Neural cell (in vitro differentiated cells): ENCODE measurements around the gene ANKRD2.

Experiments used
- CTCF ChIP-seq: fragments of 450-650 bp; IDR thresholded peaks from 2 replicates; pipeline ENCODE4 v1.5.1; 2014; ENCODE audit warnings: antibody characterized with exemption, mild to moderate bottlenecking, moderate library complexity; ENCODE audit not compliant: poor library complexity, severe bottlenecking
- EP300 ChIP-seq: fragments of 450-650 bp; conservative IDR thresholded peaks from 2 replicates; pipeline ENCODE4 v1.6.1; 2014; ENCODE audit warnings: antibody characterized with exemption, mild to moderate bottlenecking, moderate library complexity; ENCODE audit not compliant: poor library complexity, severe bottlenecking
- EZH2 ChIP-seq: fragments of 200-600, 300-800 bp; shearing (Covaris generic), sonication (generic); IDR thresholded peaks from 2 replicates; pipeline ENCODE4 v1.6.1; 2014; ENCODE audit warnings: antibody characterized with exemption, low read length, borderline replicate concordance, mild to moderate bottlenecking; ENCODE audit not compliant: insufficient read depth, poor library complexity, severe bottlenecking

GRCh38 chr10:97593421-97593820 is 20.8 kb downstream of the ANKRD2 start:
- TF ChIP-seq EP300 = no peak
- no peak for TF ChIP-seq CTCF
- TF ChIP-seq EZH2 = no peak
